NCI-H510A (cell line): ENCODE results near the gene PDSS2.

ENCODE experiments used
- DNase-seq: peaks from one replicate; lab custom pipeline; 2025; lab: John Stamatoyannopoulos, UW

PDSS2 gene

GRCh38 chr6:107116328-107116892 lies 343.0 kb downstream of the PDSS2 start:
- DNase-seq: peak; percentile 34

- DNase-seq: peak; percentile 40
Observed at GRCh38 chr6:107115695-107116327, 343.6 kb downstream of the PDSS2 start.

GRCh38 chr6:107114926-107115694 lies 344.3 kb downstream of the PDSS2 start, which contains the start of gene BEND3:
TSS of gene BEND3 (minus strand) at chr6:107115515. CDS start at chr6:107099285, 16,230 bp downstream.
- no peak for DNase-seq

- DNase-seq: peak; percentile 33
Observed at GRCh38 chr6:107114213-107114925, 345.0 kb downstream of the PDSS2 start.

- no peak for DNase-seq
Observed at GRCh38 chr6:107110200-107110599, 349.2 kb downstream of the PDSS2 start.

- no peak for DNase-seq
Observed at GRCh38 chr6:107108201-107108890, 351.0 kb downstream of the PDSS2 start.

- DNase-seq: no peak
Observed at GRCh38 chr6:107107791-107108190, 351.6 kb downstream of the PDSS2 start.

GRCh38 chr6:107106165-107106564 lies 353.2 kb downstream of the PDSS2 start:
- DNase-seq: no peak

- DNase-seq: no peak
Observed at GRCh38 chr6:107105511-107106116, 353.8 kb downstream of the PDSS2 start.

- no peak for DNase-seq
Observed at GRCh38 chr6:107103082-107103481, 356.3 kb downstream of the PDSS2 start.
